HEK293 (cell line): ENCODE measurements around the gene ZNG1F.
"Not testable (repeated sequence)": the region's sequence is repeated elsewhere in the genome, so short reads cannot be mapped to it uniquely, and the experiment has no call there.

Experiments
- CTCF ChIP-seq: fragments of 450-650 bp; formaldehyde crosslinking; IDR thresholded peaks from 2 replicates; pipeline ENCODE4 v1.5.1; 2016; ENCODE audit warnings: missing biosample characterization, missing genetic modification characterization
- ZNF518A ChIP-seq: fragments of 450-650 bp; formaldehyde crosslinking; conservative IDR thresholded peaks from 2 replicates; pipeline ENCODE4 v1.5.1; 2016; ENCODE audit warnings: low read depth, missing biosample characterization, missing genetic modification characterization

GRCh38 chr9:41128581-41128980, 60.5 kb downstream of the ZNG1F start, which contains the start of gene FOXD4L6:
- TF ChIP-seq CTCF; ZNF518A (tag by site-specific recombination): not testable (repeated sequence)
